HepG2 (cell line): ENCODE data around the gene FOSL2. TPM values are rescaled to one million over a fixed set of nuclear protein-coding genes. Genes with fewer than 3 reads are reported as not detected.

Experiments
- MAFF ChIP-seq: IDR thresholded peaks from 2 replicates; pipeline ENCODE4 v1.6.1; 2011; ENCODE audit warnings: low read depth, low read length, improper control_type of control experiment
- MAFG ChIP-seq: sonication (generic); formaldehyde crosslinking; IDR thresholded peaks from 2 replicates; pipeline ENCODE4 v1.5.1; 2020; ENCODE audit warnings: mild to moderate bottlenecking, missing genetic modification reagents
- PRPF4 ChIP-seq: fragments of 200-400 bp; formaldehyde crosslinking; IDR thresholded peaks from 2 replicates; pipeline ENCODE4 v1.6.1; 2016; ENCODE audit warnings: low read length, low read depth; ENCODE audit not compliant: poor library complexity, severe bottlenecking
- TGIF2 ChIP-seq: IDR thresholded peaks from 2 replicates; pipeline ENCODE4 v1.6.1; 2016; ENCODE audit warnings: control low read depth, missing compliant biosample characterization
- U2AF1 ChIP-seq: fragments of 200-400 bp; formaldehyde crosslinking; optimal IDR thresholded peaks from 2 replicates; pipeline ENCODE3; 2017; ENCODE audit warnings: mild to moderate bottlenecking, low read depth, low read length
- ZBTB40 ChIP-seq, 2 experiments: fragments of 450-650 bp in 1 of 2; sonication (generic) in 1 of 2; formaldehyde crosslinking in 1 of 2; IDR thresholded peaks; 2 replicates each; pipeline versions ENCODE4 v1.6.1 to v1.8.0; 2016 to 2022; ENCODE audit warnings: antibody characterized with exemption in 1 of 2, mild to moderate bottlenecking in 1 of 2, missing genetic modification reagents in 1 of 2
- ZBTB43 ChIP-seq: sonication (generic); formaldehyde crosslinking; conservative IDR thresholded peaks from 2 replicates; pipeline ENCODE4 v1.4.0; 2020; ENCODE audit warnings: missing genetic modification reagents
- ZNF124 ChIP-seq: sonication (generic); formaldehyde crosslinking; IDR thresholded peaks from 2 replicates; pipeline ENCODE4 v1.4.0; 2020; ENCODE audit warnings: missing genetic modification reagents
- ZNF570 ChIP-seq: sonication (generic); formaldehyde crosslinking; IDR thresholded peaks from 2 replicates; pipeline ENCODE4 v1.4.0; 2020; ENCODE audit warnings: mild to moderate bottlenecking, missing genetic modification reagents, borderline replicate concordance
- ZNF713 ChIP-seq: sonication (generic); formaldehyde crosslinking; IDR thresholded peaks from 2 replicates; pipeline ENCODE4 v1.4.0; 2020; ENCODE audit warnings: mild to moderate bottlenecking, missing genetic modification reagents
- polyA plus RNA-seq, 8 experiments: library from polyadenylated mRNA; depleted of rRNA in 3 of 8; stranded (reverse) in 7 of 8; unstranded in 1 of 8; fragments of >200 nt; fragmentation: Illumina TruSeq in 4 of 8; extraction: Trizol in 4 of 8; gene quantifications; 2 replicates each; pipeline versions ENCODE4 v1.2.1 to v1.2.3, GENCODE V29; 2011 to 2016; ENCODE audit warnings: low read depth in 4 of 8, missing spikeins in 1 of 8, mixed read lengths in 1 of 8; ENCODE audit not compliant: insufficient read depth in 1 of 8
- total RNA-seq, 5 experiments: library from RNA; depleted of rRNA; stranded (reverse); fragments of >200 nt; fragmentation: Illumina TruSeq; extraction: Trizol; gene quantifications; 2 replicates each; pipeline ENCODE4 v1.2.3, GENCODE V29; 2016; ENCODE audit warnings: low read depth in 1 of 5
- TF ChIP-seq, protein P1 (sequence below): sonication (generic); formaldehyde crosslinking; IDR thresholded peaks from 2 replicates; pipeline ENCODE4 v1.4.0; 2020; ENCODE audit warnings: low read depth, mild to moderate bottlenecking, missing genetic modification reagents
- TF ChIP-seq, protein P2 (sequence below): sonication (generic); formaldehyde crosslinking; IDR thresholded peaks from 2 replicates; pipeline ENCODE4 v1.4.0; 2020; ENCODE audit warnings: low read depth, missing genetic modification reagents

The FOSL2 gene
- total and polyA plus RNA-seq, 2 of the 13 experiments (the other 11 are each of a cell fraction or from before 2014, with no cell fraction given): 3.4 to 18.1 TPM

GRCh38 chr2:28452534-28453081, 60.0 kb downstream of the FOSL2 start (continued):
- TF ChIP-seq, protein P1, sequence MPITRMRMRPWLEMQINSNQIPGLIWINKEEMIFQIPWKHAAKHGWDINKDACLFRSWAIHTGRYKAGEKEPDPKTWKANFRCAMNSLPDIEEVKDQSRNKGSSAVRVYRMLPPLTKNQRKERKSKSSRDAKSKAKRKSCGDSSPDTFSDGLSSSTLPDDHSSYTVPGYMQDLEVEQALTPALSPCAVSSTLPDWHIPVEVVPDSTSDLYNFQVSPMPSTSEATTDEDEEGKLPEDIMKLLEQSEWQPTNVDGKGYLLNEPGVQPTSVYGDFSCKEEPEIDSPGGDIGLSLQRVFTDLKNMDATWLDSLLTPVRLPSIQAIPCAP: no peak
- no peak for TF ChIP-seq ZNF124
- TF ChIP-seq ZNF570 (CRISPR knock-in tag): no peak
- no peak for TF ChIP-seq ZBTB43 (CRISPR knock-in tag)
- TF ChIP-seq ZNF713 (CRISPR knock-in tag): no peak
- TF ChIP-seq ZBTB40 (IDR thresholded peaks at IDR 0.05): no peak
- TF ChIP-seq ZBTB40 (CRISPR knock-in tag; IDR thresholded peaks at IDR 0.05): no peak
- no peak for TF ChIP-seq U2AF1
- TF ChIP-seq PRPF4: no peak
- TF ChIP-seq, protein P2, sequence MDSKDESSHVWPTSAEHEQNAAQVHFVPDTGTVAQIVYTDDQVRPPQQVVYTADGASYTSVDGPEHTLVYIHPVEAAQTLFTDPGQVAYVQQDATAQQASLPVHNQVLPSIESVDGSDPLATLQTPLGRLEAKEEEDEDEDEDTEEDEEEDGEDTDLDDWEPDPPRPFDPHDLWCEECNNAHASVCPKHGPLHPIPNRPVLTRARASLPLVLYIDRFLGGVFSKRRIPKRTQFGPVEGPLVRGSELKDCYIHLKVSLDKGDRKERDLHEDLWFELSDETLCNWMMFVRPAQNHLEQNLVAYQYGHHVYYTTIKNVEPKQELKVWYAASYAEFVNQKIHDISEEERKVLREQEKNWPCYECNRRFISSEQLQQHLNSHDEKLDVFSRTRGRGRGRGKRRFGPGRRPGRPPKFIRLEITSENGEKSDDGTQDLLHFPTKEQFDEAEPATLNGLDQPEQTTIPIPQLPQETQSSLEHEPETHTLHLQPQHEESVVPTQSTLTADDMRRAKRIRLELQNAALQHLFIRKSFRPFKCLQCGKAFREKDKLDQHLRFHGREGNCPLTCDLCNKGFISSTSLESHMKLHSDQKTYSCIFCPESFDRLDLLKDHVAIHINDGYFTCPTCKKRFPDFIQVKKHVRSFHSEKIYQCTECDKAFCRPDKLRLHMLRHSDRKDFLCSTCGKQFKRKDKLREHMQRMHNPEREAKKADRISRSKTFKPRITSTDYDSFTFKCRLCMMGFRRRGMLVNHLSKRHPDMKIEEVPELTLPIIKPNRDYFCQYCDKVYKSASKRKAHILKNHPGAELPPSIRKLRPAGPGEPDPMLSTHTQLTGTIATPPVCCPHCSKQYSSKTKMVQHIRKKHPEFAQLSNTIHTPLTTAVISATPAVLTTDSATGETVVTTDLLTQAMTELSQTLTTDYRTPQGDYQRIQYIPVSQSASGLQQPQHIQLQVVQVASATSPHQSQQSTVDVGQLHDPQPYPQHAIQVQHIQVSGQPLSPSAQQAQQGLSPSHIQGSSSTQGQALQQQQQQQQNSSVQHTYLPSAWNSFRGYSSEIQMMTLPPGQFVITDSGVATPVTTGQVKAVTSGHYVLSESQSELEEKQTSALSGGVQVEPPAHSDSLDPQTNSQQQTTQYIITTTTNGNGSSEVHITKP: 0 out of 2 replicates have a peak, but pooled peaks have one; percentile 39
- TF ChIP-seq MAFG (CRISPR knock-in tag): no peak
- TF ChIP-seq TGIF2 (CRISPR knock-in tag): no peak
- no peak for TF ChIP-seq MAFF
